ENCODE data around the gene KHSRP. TPM values are rescaled to one million over a fixed set of nuclear protein-coding genes. Genes with fewer than 3 reads are reported as not detected.

Gene KHSRP
- total RNA-seq, 1 donor from 2014 or later, result 103 TPM

DNA sequence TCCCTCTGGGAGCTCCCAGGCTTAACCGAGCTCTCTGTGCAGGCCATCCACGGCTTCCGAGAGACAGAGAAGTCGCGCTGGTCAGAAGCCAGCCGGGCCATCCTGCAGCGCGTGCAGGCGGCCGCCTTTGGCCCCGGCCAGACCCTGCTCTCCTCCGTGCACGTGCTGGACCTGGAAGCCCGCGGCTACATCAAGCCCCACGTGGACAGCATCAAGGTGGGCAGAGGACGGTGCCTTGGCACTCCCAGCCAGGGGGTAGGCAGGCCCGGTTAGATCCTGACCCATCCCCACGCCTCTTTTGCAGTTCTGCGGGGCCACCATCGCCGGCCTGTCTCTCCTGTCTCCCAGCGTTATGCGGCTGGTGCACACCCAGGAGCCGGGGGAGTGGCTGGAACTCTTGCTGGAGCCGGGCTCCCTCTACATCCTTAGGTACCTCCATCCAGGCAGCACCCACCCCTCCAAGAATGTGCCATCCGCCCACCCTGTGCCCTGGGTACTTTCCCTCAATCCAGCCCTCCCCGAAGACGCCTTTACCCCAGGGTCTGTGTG is 50.4 kb downstream of the KHSRP start:
- no peak for ATAC-seq
- peak; percentile 52 for DNase-seq
- intact Hi-C loops (cut with micrococcal nuclease), result no loop called here

DNA sequence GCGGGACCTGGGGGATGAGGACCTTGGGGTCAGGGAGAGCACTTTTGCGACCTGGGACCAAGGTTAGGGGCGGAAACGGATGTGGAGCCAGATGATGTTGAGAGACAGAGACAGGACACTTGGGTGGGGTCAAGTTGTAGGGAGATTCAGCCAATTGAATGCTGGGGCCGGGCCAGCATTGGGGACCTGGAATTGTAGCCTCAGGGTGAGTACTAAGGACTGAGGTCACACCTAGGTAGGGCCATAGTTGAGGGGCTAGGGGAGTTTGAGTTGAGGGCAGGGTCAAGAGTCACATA is 50.9 kb downstream of the KHSRP start:
- intact Hi-C loops (cut with micrococcal nuclease), result no loop called here
- ATAC-seq (no peak), DNase-seq (no peak)

DNA sequence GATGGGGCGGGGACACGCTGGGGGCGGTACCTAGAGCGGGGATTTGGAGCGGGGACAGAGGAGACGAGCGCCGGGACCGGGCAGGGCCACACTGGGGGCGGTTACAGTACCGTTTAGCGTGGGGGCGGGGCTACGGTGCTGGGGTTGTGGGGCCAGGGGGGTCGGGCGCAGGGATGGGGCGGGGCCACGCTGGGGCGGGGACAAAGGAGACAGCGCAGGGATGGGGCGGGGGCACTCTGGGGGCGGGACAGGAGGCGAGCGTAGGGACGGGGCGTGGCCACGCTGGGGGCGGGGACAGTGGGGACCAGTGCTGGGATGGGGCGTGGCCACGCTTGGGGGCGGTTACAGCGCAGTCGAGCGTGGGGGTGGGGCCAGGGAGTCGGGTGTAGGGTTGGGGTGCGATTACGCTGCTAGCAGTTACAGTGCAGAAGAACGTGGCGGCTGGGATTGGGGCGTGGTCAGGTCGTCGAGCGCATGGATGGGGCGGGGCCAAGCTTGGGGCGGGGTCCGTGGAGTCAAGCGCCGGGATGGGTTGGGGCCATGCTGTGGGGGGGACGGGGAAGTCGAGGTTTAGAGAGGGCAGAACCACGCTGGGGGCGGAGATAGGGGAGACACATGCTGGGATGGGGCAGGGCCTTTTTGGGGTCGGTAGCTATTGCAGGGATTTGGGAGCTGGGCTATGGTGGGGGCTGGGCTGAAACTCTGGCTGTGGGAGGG is 51.4 kb downstream of the KHSRP start:
- intact Hi-C loops (cut with micrococcal nuclease), result no loop called here
- ATAC-seq (peak; percentile 86), DNase-seq (peak; percentile 99)

DNA sequence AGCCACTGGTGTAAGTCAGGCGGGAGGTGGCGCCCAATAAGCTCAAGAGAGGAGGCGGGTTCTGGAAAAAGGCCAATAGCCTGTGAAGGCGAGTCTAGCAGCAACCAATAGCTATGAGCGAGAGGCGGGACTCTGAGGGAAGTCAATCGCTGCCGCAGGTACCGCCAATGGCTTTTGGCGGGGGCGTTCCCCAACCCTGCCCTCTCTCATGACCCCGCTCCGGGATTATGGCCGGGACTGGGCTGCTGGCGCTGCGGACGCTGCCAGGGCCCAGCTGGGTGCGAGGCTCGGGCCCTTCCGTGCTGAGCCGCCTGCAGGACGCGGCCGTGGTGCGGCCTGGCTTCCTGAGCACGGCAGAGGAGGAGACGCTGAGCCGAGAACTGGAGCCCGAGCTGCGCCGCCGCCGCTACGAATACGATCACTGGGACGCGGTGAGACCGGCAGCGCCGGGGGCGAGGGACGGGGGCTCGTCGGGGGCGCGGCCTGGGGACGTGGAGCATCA is 52.0 kb downstream of the KHSRP start, which contains the start of gene ALKBH7:
TSS of gene ALKBH7 (plus strand) at position 201 of the 502 bp plus-strand sequence. CDS start at position 228, 27 bp downstream.
- intact Hi-C loops (cut with micrococcal nuclease), result no loop called here
- ATAC-seq, result peak; percentile 90
- DNase-seq, result peak; percentile 97

DNA sequence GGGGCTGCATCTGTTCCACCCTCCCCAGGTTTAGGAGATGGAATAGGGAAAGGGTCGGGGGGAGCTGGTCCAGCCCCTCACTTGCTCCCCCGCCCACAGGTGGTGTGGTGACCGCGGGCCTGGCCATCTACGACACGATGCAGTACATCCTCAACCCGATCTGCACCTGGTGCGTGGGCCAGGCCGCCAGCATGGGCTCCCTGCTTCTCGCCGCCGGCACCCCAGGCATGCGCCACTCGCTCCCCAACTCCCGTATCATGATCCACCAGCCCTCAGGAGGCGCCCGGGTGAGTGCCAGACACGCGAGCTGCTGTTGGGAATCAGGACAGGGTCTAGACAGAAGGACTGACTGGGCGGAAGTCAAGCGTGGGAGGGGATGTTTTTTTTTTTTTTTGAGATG is 60.3 kb downstream of the KHSRP start:
- no peak for ATAC-seq
- intact Hi-C loops (cut with micrococcal nuclease), result no loop called here
- DNase-seq, result no peak

Small RNA genes lying within 50 kb of the gene (microRNA-seq; reads per million reads assigned to microRNA genes)
- gene MIR3940 (ENCODE audit: borderline number of aligned reads) (not detected), gene MIR6790 (ENCODE audit: borderline number of aligned reads) (not detected), gene MIR6885 (ENCODE audit: borderline number of aligned reads) (not detected)

Other genes with a start within 250 kb of the KHSRP start
- gene MLLT1, start 144.8 kb downstream of the KHSRP start, total RNA-seq, result 45.8 TPM
- not detected for gene ACER1, start 91.2 kb downstream of the KHSRP start, total RNA-seq
- 66.0 TPM for gene CLPP, start 63.3 kb downstream of the KHSRP start, total RNA-seq
- 139 TPM for gene ALKBH7, start 52.0 kb downstream of the KHSRP start, total RNA-seq
- 1.2 TPM for gene PSPN, start 48.9 kb downstream of the KHSRP start, total RNA-seq
- gene GTF2F1, start 31.6 kb downstream of the KHSRP start, total RNA-seq, result 30.9 TPM
- 0.25 TPM for gene SLC25A41, start 9.0 kb upstream of the KHSRP start, total RNA-seq
- gene SLC25A23, start 35.0 kb upstream of the KHSRP start, total RNA-seq, result 110 TPM
- not detected for gene CRB3, start 39.5 kb upstream of the KHSRP start, total RNA-seq
- gene DENND1C, start 57.0 kb upstream of the KHSRP start, total RNA-seq, result 0.87 TPM
- gene TUBB4A, start 77.5 kb upstream of the KHSRP start, total RNA-seq, result 2.8 TPM
- gene TNFSF9, start 106.2 kb upstream of the KHSRP start, total RNA-seq, result 1.0 TPM
- not detected for gene CD70, start 166.3 kb upstream of the KHSRP start, total RNA-seq
- 1.5 TPM for gene TNFSF14, start 245.3 kb upstream of the KHSRP start, total RNA-seq